ENCODE results near the gene GCFC2. TPM values are rescaled to one million over a fixed set of nuclear protein-coding genes. Genes with fewer than 3 reads are reported as not detected.
"Not testable (repeated sequence)": the region's sequence is repeated elsewhere in the genome, so short reads cannot be mapped to it uniquely, and the experiment has no call there.

GCFC2 gene
- total RNA-seq, 2 experiments from 2014 or later: 33.8 to 38.4 TPM

DNA sequence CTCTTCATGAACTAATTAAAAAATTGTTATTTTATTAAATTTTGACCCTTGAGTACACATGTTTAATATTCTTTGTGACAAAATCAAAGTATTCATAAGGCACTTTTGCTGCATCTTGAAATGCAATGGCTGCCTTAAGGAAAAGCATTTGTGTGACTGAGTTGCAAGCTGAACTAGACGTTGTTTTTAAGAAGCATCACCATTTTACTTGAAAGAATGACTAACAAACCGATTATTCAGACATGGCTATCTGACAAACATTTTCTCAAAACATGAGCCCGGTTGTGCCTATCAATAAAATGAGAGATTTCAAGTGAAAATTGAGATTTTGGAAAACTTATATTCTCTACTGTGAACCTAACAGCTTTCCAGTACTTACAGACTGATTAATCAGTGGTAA lies 2.8 kb downstream of the GCFC2 start:
- H3K4me1 Mint-ChIP-seq: peaks cover 28% of the 10 kb centered on the region
- H3K27ac Mint-ChIP-seq: no peak overlapping the region
- peaks cover 45% of the 10 kb centered on the region for H3K36me3 Mint-ChIP-seq
- no peak for DNase-seq
- H3K4me3 Mint-ChIP-seq: peak overlapping the region; percentile 47
- no peaks in the 10 kb centered on the region for H3K9me3 Mint-ChIP-seq
- no peaks in the 10 kb centered on the region for H3K27me3 Mint-ChIP-seq

DNA sequence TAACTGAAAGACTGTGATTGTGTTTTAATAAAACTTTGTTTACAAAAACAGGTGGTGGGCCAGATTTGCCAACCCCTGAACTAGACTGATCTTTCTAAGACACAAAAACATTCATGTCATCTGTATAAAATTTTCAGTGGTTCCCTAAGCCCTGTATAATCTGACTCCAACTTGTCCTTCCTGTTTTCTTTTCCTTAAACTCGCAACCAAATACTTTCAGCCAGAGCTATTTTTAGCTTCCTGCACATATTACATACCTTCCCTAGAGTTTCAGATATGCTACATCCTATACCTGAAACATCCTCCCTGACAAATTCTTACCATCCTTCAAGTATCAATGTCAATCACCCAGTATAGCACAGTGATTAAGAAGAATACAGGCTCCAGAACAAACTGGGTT lies 4.8 kb downstream of the GCFC2 start:
- Mint-ChIP-seq H3K9me3 (no peaks in the 10 kb centered on the region), H3K4me3 (no peak overlapping the region), H3K27me3 (no peaks in the 10 kb centered on the region), H3K36me3 (peaks cover 53% of the 10 kb centered on the region), H3K4me1 (peaks cover 24% of the 10 kb centered on the region), H3K27ac (no peak overlapping the region)
- DNase-seq: no peak

DNA sequence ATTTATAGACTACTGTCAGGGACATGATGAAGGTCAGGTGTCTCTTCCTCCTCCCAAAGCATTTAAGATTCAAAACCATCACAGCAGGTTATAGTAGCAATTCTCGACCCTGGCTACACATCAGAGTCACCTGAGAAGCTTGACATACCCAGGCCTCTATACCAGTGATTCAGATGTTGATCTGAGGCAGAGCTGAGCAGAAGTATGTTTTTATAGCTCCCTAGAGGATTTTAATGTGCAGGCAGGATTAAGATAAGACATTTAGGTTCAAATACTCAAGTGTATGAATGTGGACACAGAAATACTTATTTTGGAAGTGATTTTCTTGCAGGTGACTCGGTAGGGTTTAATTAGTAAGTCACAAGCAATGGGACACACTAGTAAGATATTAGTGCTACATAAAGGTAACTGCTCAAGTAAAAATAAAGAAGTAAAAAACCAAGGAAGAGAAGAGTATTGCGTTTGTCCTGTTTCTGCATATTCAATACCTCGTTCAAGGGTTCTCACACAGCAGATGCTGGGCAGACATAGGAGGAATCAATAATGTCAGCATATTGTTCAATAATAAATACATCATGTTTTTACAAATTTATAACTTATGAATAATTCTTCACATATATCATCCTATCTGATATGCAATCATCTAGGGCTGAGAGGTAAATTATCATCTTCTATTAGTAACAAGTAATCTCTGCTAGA lies 7.0 kb downstream of the GCFC2 start:
- peaks cover 18% of the 10 kb centered on the region for H3K4me1 Mint-ChIP-seq
- no peaks in the 10 kb centered on the region for H3K27me3 Mint-ChIP-seq
- peaks cover 61% of the 10 kb centered on the region for H3K36me3 Mint-ChIP-seq
- H3K9me3 Mint-ChIP-seq: no peaks in the 10 kb centered on the region
- no peak overlapping the region for H3K27ac Mint-ChIP-seq
- no peak for DNase-seq
- no peak overlapping the region for H3K4me3 Mint-ChIP-seq

DNA sequence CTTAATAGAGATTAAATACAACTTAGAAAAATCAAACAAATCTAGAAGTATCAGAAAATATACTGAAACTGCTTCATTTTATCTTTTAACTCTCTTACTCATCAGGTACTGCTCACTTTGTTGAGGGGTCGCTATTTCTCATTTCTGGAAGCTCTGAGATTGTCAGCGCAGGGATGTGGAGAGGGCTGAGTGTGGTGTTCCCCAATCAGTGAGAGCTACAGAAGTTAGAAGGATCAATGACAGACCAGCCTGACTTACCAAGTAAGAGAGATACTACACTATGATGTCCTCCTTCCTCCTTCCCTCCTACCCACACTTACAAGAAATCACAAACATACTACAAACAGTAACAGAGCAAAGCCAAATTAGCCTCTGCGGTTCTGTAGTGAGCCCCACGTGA lies 8.1 kb downstream of the GCFC2 start:
- Mint-ChIP-seq H3K4me3 (no peak overlapping the region), H3K9me3 (peaks cover under 1% of the 10 kb centered on the region), H3K4me1 (peaks cover 11% of the 10 kb centered on the region), H3K27me3 (no peaks in the 10 kb centered on the region), H3K27ac (no peak overlapping the region), H3K36me3 (peaks cover 64% of the 10 kb centered on the region)
- no peak for DNase-seq

DNA sequence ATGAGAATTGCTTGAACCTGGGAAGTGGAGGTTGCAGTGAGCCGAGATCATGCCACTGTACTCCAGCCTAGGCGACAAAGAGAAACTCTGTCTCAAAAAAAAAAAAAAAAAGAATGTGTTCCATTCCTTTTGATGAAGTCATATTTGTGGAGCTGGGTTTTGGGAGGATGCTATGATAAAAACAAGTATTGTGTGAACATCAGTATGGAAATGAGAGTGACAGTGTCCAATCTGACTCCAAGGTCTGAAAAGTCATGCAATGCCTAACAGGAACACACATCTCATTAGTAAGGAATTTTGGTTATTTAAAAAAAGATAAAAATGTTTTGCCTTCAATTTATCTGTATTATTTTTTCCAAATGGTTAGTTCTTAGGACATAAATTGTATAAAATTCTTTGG lies 11.8 kb downstream of the GCFC2 start:
- Mint-ChIP-seq H3K27me3 (no peaks in the 10 kb centered on the region), H3K4me3 (no peak overlapping the region), H3K27ac (no peak overlapping the region), H3K9me3 (peaks cover 1% of the 10 kb centered on the region), H3K36me3 (peaks cover 51% of the 10 kb centered on the region), H3K4me1 (no peaks in the 10 kb centered on the region)
- DNase-seq: no peak

DNA sequence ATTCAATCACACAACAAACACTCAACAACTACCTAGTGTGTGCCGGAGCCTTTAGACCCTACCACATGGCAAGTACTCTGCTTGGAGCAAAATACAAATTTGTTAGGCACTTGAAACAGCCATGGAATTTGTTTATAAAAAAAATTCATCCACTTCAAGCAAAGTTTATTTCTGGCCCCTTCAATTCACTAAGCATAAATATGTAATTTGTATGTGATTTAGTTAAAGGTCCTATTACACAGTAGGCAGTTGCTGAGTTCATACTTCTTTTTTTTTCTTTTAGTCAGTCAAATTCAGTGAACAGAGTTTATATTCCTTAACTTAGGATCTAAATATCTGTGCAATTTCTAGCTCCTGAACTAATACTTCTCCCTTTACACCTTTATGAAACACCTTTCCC lies 22.5 kb downstream of the GCFC2 start:
- H3K27ac Mint-ChIP-seq: no peak overlapping the region
- no peak overlapping the region for H3K4me3 Mint-ChIP-seq
- DNase-seq: no peak
- H3K36me3 Mint-ChIP-seq: peaks cover 31% of the 10 kb centered on the region
- no peaks in the 10 kb centered on the region for H3K27me3 Mint-ChIP-seq
- H3K9me3 Mint-ChIP-seq: no peaks in the 10 kb centered on the region
- peaks cover 4% of the 10 kb centered on the region for H3K4me1 Mint-ChIP-seq

DNA sequence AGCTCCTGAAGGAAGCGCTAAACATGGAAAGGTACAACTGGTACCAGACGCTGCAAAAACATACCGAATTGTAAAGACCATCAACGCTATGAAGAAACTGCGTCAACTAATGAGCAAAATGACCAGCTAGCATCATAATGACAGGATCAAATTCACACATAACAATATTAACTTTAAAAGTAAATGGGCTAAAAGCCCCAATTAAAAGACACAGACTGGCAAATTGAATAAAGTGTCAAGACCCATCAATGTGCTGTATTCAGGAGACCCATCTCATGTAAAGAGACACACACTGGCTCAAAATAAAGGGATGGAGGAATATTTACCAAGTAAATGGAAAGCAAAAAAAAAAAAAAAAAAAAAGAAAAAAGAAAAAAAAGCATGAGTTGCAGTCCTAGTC lies 27.3 kb downstream of the GCFC2 start:
- not testable (repeated sequence) for DNase-seq, H3K27ac Mint-ChIP-seq, H3K4me1 Mint-ChIP-seq, H3K9me3 Mint-ChIP-seq, H3K27me3 Mint-ChIP-seq, H3K4me3 Mint-ChIP-seq
- peaks cover 36% of the 10 kb centered on the region for H3K36me3 Mint-ChIP-seq

DNA sequence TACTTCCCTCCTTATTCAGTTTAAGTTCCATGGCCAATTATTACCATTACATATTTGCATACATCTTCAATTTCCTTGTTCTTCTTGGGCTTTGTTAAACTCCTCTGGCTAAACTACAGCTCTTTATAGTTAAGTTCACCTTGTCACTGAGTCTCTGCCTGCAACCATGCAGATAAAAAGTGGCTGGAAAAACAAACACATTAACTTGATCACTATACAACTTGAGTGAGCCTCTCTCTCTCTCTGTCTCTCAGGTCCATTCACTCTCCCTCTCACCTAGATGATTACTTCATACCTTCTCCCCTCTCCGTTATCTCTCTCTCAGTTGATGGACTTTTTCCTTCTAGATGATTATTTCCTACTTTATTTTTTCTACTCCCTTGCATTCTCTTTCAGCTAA lies 30.3 kb downstream of the GCFC2 start:
- Mint-ChIP-seq H3K27ac (no peak overlapping the region), H3K4me1 (peaks cover 9% of the 10 kb centered on the region), H3K36me3 (peaks cover 28% of the 10 kb centered on the region), H3K27me3 (no peaks in the 10 kb centered on the region), H3K9me3 (no peaks in the 10 kb centered on the region), H3K4me3 (no peak overlapping the region)
- DNase-seq: no peak

DNA sequence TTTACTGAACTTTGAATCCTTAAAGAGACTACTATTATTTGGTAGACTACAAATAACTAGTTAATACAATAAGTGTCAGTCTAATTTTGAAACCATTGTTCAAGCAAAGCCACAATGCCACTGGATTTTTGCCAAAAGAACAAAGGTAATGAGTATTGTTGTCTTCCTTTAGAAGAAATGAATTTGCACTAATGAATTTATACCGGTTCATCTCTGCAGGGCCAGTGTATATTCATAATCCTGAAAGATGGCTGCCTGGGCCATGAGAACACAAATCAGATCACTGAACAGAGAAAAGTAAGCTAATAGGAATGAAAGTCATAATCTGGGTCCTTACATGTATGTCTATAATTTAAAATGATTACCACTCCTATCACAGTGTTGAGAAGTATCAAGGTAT lies 31.2 kb downstream of the GCFC2 start:
- Mint-ChIP-seq H3K36me3 (peaks cover 21% of the 10 kb centered on the region), H3K27me3 (no peaks in the 10 kb centered on the region), H3K4me1 (peaks cover 9% of the 10 kb centered on the region), H3K4me3 (no peak overlapping the region), H3K27ac (no peak overlapping the region), H3K9me3 (no peaks in the 10 kb centered on the region)
- DNase-seq: no peak

DNA sequence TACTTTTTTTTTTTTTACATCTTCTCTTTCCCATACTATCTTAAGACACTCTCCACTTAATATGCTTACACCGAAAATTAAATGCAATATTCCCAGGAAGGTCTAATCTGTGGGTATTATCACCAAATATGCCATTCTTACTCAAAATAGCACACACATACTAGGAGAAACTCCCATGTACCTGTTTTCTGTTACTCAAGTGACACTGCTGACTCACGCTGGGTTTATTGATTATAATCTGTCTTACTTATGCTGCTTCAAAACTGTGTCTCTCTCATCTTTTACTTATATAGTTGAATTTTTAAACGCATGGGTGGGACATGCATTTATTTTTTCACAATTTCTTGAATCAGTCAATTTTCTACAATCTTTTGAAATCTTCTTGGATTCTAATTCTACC lies 34.3 kb downstream of the GCFC2 start:
- Mint-ChIP-seq H3K4me1 (peaks cover 5% of the 10 kb centered on the region), H3K36me3 (peaks cover 20% of the 10 kb centered on the region), H3K27me3 (no peaks in the 10 kb centered on the region), H3K9me3 (no peaks in the 10 kb centered on the region), H3K27ac (no peak overlapping the region), H3K4me3 (no peak overlapping the region)
- DNase-seq: no peak

DNA sequence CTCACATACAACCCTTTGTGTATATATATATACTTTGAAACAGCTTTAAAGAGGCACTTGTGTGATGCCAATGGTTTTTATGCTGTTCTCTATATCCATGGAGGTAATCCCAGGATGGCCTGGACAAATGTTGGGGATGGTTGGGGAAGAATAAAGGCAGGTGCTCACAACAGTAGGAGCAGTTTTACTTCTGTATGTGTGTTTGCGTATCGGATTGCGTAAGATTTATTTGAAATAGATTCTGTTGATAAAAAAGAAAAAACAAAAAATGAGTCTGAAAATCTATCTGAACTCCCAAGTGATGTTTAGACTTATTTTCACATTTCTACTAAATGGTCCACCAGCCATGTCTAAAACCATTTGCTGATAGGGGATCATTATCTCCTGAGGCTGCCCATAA lies 34.8 kb downstream of the GCFC2 start:
- DNase-seq: no peak
- peaks cover 5% of the 10 kb centered on the region for H3K4me1 Mint-ChIP-seq
- no peak overlapping the region for H3K4me3 Mint-ChIP-seq
- H3K36me3 Mint-ChIP-seq: peaks cover 25% of the 10 kb centered on the region
- no peaks in the 10 kb centered on the region for H3K27me3 Mint-ChIP-seq
- H3K27ac Mint-ChIP-seq: no peak overlapping the region
- H3K9me3 Mint-ChIP-seq: no peaks in the 10 kb centered on the region

DNA sequence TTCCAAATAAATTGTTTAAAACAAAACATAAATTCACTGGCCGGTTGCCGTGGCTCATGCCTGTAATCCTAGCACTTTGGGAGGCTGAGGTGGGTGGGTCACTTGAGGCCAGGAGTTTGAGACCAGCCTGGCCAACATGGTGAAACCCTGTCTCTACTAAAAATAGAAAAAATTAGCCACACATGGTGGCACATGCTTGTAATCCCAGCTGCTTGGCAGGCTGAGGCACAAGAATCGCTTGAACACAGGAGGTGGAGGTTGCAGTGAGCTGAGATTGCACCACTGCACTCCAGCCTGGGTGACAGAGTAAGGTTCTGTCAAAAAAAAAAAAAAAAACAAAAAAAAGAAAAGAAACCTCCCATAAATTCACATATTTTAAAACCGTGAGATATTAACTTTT lies 35.3 kb downstream of the GCFC2 start:
- DNase-seq, H3K9me3 Mint-ChIP-seq, H3K27ac Mint-ChIP-seq, H3K4me1 Mint-ChIP-seq, H3K27me3 Mint-ChIP-seq, H3K4me3 Mint-ChIP-seq: not testable (repeated sequence)
- H3K36me3 Mint-ChIP-seq: peaks cover 27% of the 10 kb centered on the region

DNA sequence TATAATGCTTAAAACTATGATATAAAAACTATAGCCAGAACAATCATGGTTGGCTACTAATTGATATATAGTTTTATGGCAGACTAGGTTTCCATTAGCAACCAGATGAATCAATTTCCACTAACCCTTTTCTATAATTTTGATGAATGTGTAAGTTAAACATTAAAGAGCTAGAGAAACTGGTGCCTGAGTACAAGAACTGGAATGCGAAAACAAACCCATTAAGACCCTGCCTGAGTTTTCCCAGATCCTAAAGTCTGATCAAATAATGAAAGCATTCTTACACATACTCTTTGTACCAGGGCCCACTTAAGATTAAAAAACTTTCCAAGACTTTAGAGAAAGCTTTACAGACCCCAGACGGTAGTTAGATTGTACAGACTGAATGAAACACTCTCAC lies 42.8 kb downstream of the GCFC2 start:
- no peaks in the 10 kb centered on the region for H3K4me1 Mint-ChIP-seq
- H3K36me3 Mint-ChIP-seq: peaks cover 27% of the 10 kb centered on the region
- no peak overlapping the region for H3K27ac Mint-ChIP-seq
- H3K27me3 Mint-ChIP-seq: no peaks in the 10 kb centered on the region
- no peak overlapping the region for H3K4me3 Mint-ChIP-seq
- no peak for DNase-seq
- H3K9me3 Mint-ChIP-seq: no peaks in the 10 kb centered on the region

DNA sequence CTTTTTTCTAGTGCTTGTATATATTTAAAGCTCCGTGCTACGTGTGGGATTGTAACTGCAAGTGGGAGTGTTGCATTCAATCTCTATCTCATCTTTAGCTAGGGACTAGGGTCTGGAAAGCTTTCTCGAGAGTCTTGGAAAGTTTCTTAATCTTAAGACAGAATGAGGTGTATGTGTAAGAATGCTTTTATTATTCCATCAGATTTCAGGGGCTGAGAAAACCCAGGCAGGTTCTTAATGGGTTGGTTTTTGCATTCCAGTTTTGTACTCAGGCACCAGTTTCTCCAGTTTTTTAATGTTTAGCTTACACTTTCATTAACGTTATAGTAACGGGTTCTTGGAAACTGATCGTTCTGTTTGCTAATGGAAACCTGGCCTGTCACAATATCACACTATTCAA lies 43.8 kb downstream of the GCFC2 start:
- Mint-ChIP-seq H3K4me1 (no peaks in the 10 kb centered on the region), H3K27me3 (no peaks in the 10 kb centered on the region), H3K27ac (no peak overlapping the region), H3K9me3 (no peaks in the 10 kb centered on the region), H3K4me3 (no peak overlapping the region), H3K36me3 (peaks cover 27% of the 10 kb centered on the region)
- no peak for DNase-seq

DNA sequence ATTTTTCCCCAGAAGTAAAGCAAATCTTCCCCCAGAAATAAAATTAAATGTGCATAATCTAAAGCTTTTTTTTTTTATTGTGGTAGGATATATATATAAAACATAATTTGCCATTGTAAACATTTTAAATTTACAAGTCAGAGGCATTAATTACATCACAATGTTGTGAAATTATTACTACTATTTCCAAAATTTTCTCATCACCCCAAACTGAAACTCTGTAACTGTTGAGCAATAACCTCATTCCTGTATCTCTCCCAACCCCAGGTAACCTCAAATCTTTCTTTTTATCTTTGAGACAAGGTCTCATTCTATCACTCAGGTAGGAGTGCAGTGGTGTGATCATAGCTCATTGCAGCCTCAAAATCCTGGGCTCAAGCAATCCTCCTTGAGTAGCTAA lies 52.9 kb downstream of the GCFC2 start:
- no peak for DNase-seq
- Mint-ChIP-seq H3K9me3 (peaks cover 23% of the 10 kb centered on the region), H3K4me1 (peaks cover 19% of the 10 kb centered on the region), H3K36me3 (peaks cover 85% of the 10 kb centered on the region), H3K27ac (no peak overlapping the region), H3K4me3 (no peak overlapping the region), H3K27me3 (no peaks in the 10 kb centered on the region)

DNA sequence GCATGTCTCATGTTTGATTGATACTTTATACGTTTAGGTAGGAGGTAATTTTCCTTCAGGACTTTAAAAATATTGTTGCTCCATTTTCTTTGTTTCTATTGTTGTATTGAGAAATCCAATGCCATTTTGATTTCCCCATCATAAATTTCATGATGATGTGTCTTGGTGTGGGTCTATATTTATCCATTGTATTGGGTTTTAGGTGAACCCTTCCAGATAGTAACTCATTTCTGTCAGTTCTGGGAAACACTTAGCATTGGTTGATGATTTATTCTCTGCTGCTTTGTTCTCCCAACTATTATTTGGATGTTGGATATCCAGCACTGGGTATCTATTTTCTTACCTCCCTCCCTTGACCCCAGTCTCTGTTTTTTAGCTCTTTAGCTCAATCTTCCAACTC lies 54.2 kb downstream of the GCFC2 start:
- H3K4me1 Mint-ChIP-seq: peaks cover 24% of the 10 kb centered on the region
- peaks cover 20% of the 10 kb centered on the region for H3K9me3 Mint-ChIP-seq
- H3K4me3 Mint-ChIP-seq: no peak overlapping the region
- DNase-seq: no peak
- no peaks in the 10 kb centered on the region for H3K27me3 Mint-ChIP-seq
- peaks cover 82% of the 10 kb centered on the region for H3K36me3 Mint-ChIP-seq
- no peak overlapping the region for H3K27ac Mint-ChIP-seq

Measured in activated naive CD8-positive, alpha-beta T cell treated with anti-CD3 and anti-CD28 coated beads for 36 hours (primary cell).